NCI-H187 treated with DMSO at 0.1 percent for 48 hours (cell line): ENCODE measurements around the gene RHBDD3.

Source experiments
- DNase-seq: peaks from one replicate; lab custom pipeline; 2025; lab: John Stamatoyannopoulos, UW

The RHBDD3 gene

GRCh38 chr22:29269230-29269604 is 1.4 kb upstream of the RHBDD3 start:
- DNase-seq = no peak

GRCh38 chr22:29268511-29269229 is 889 bp upstream of the RHBDD3 start:
- DNase-seq = no peak

- no peak for DNase-seq
Observed at GRCh38 chr22:29267462-29267857, 321 bp downstream of the RHBDD3 start.

GRCh38 chr22:29266564-29267461 is 968 bp downstream of the RHBDD3 start:
- DNase-seq = no peak

GRCh38 chr22:29265929-29266328 is 1.9 kb downstream of the RHBDD3 start:
- DNase-seq = no peak

GRCh38 chr22:29265305-29265704 is 2.5 kb downstream of the RHBDD3 start:
- no peak for DNase-seq

- no peak for DNase-seq
Observed at GRCh38 chr22:29263791-29264276, 3.9 kb downstream of the RHBDD3 start.

GRCh38 chr22:29260601-29261315 is 7.0 kb downstream of the RHBDD3 start:
- DNase-seq = no peak

- no peak for DNase-seq
Observed at GRCh38 chr22:29260031-29260560, 7.7 kb downstream of the RHBDD3 start.

- no peak for DNase-seq
Observed at GRCh38 chr22:29259253-29259899, 8.4 kb downstream of the RHBDD3 start.

GRCh38 chr22:29258407-29259252 is 9.2 kb downstream of the RHBDD3 start:
- no peak for DNase-seq

GRCh38 chr22:29257751-29258181 is 10.0 kb downstream of the RHBDD3 start:
- DNase-seq = no peak

GRCh38 chr22:29256606-29257325 is 11.0 kb downstream of the RHBDD3 start:
- no peak for DNase-seq

- DNase-seq = no peak
Observed at GRCh38 chr22:29255064-29255621, 12.6 kb downstream of the RHBDD3 start.

- DNase-seq = no peak
Observed at GRCh38 chr22:29254286-29254660, 13.5 kb downstream of the RHBDD3 start.

GRCh38 chr22:29253561-29254285 is 14.1 kb downstream of the RHBDD3 start:
- no peak for DNase-seq

GRCh38 chr22:29251981-29252911 is 15.5 kb downstream of the RHBDD3 start:
- no peak for DNase-seq

- no peak for DNase-seq
Observed at GRCh38 chr22:29251265-29251664, 16.5 kb downstream of the RHBDD3 start.
